ENCODE data around the gene EPHA1.
A peak's percentile ranks its signal among the peaks of the same experiment; 100 is the strongest.

The EPHA1 gene

GRCh38 chr7:143369678-143370651 lies 38.7 kb downstream of the EPHA1 start:
- DNase-seq = no peak

GRCh38 chr7:143368387-143368786 lies 40.3 kb downstream of the EPHA1 start:
- no peak for DNase-seq

GRCh38 chr7:143367972-143368371 lies 40.7 kb downstream of the EPHA1 start:
- no peak for DNase-seq

GRCh38 chr7:143363016-143363937 lies 45.4 kb downstream of the EPHA1 start:
- DNase-seq = no peak

GRCh38 chr7:143362131-143363015 lies 46.3 kb downstream of the EPHA1 start, which contains the start of gene FAM131B:
Gene FAM131B, minus strand, starts transcription at chr7:143362713. Its CDS starts 110 bp downstream, at chr7:143362603.
- no peak for DNase-seq

GRCh38 chr7:143361552-143362130 lies 47.0 kb downstream of the EPHA1 start:
- DNase-seq = peak; percentile 13

GRCh38 chr7:143360788-143361551 lies 47.7 kb downstream of the EPHA1 start:
- DNase-seq = no peak

GRCh38 chr7:143359771-143360353 lies 48.8 kb downstream of the EPHA1 start:
- no peak for DNase-seq

- no peak for DNase-seq
Observed at GRCh38 chr7:143358626-143359025, 50.0 kb downstream of the EPHA1 start.

GRCh38 chr7:143356414-143357050 lies 52.1 kb downstream of the EPHA1 start:
- DNase-seq = no peak

GRCh38 chr7:143355450-143356385 lies 52.9 kb downstream of the EPHA1 start:
- no peak for DNase-seq

- no peak for DNase-seq
Observed at GRCh38 chr7:143354965-143355364, 53.7 kb downstream of the EPHA1 start.

- DNase-seq = no peak
Observed at GRCh38 chr7:143354376-143354775, 54.3 kb downstream of the EPHA1 start.

GRCh38 chr7:143352531-143353002 lies 56.1 kb downstream of the EPHA1 start:
- DNase-seq = no peak

GRCh38 chr7:143351574-143351973 lies 57.1 kb downstream of the EPHA1 start:
- DNase-seq = no peak

- no peak for DNase-seq
Observed at GRCh38 chr7:143351060-143351459, 57.6 kb downstream of the EPHA1 start.

GRCh38 chr7:143347950-143348349 lies 60.7 kb downstream of the EPHA1 start:
- no peak for DNase-seq

GRCh38 chr7:143346018-143346417 lies 62.6 kb downstream of the EPHA1 start:
- DNase-seq = no peak

GRCh38 chr7:143345428-143345900 lies 63.2 kb downstream of the EPHA1 start:
- peak; percentile 32 for DNase-seq

All from DMS79 treated with DMSO at 0.1 percent for 48 hours (cell line).